Activated T-cell treated with anti-CD3 and anti-CD28 coated beads, Interleukin-2, amount 50 U/mL, for 1 hour (primary cell): Measurements from ENCODE around the gene AMY2B.
"Not testable (repeated sequence)": the region's sequence is repeated elsewhere in the genome, so short reads cannot be mapped to it uniquely, and the experiment has no call there.

ENCODE experiments used
- DNase-seq: peaks from one replicate; pipeline ENCODE4 v3.0.0-alpha.2; 2020

The AMY2B gene

GRCh38 chr1:103571289-103571688 lies at the start of gene AMY2B:
Gene AMY2B (plus strand): TSS chr1:103571589. CDS start chr1:103571603, 14 bp downstream.
- DNase-seq, result not testable (repeated sequence)

GRCh38 chr1:103523346-103523745 lies 48.0 kb upstream of the AMY2B start:
- no peak for DNase-seq

- DNase-seq, result no peak
Observed at GRCh38 chr1:103525114-103525606, 46.2 kb upstream of the AMY2B start.

- DNase-seq, result peak; percentile 84
Observed at GRCh38 chr1:103525607-103526507, 45.5 kb upstream of the AMY2B start, which contains the start of gene RNPC3. Gene RNPC3 (plus strand): TSS chr1:103525699. CDS start chr1:103526071, 372 bp downstream.

GRCh38 chr1:103527331-103527730 lies 44.1 kb upstream of the AMY2B start:
- no peak for DNase-seq

- DNase-seq, result peak; percentile 26
Observed at GRCh38 chr1:103529746-103530145, 41.6 kb upstream of the AMY2B start.

- no peak for DNase-seq
Observed at GRCh38 chr1:103538226-103538625, 33.2 kb upstream of the AMY2B start.

GRCh38 chr1:103541431-103541830 lies 30.0 kb upstream of the AMY2B start:
- no peak for DNase-seq

- DNase-seq, result no peak
Observed at GRCh38 chr1:103546496-103546895, 24.9 kb upstream of the AMY2B start.

- no peak for DNase-seq
Observed at GRCh38 chr1:103547840-103548239, 23.5 kb upstream of the AMY2B start.

- no peak for DNase-seq
Observed at GRCh38 chr1:103560427-103560826, 11.0 kb upstream of the AMY2B start.

GRCh38 chr1:103561124-103561523 lies 10.3 kb upstream of the AMY2B start:
- not testable (repeated sequence) for DNase-seq

- DNase-seq, result no peak
Observed at GRCh38 chr1:103561643-103562395, 9.6 kb upstream of the AMY2B start.

- DNase-seq, result no peak
Observed at GRCh38 chr1:103563056-103563455, 8.3 kb upstream of the AMY2B start.

GRCh38 chr1:103569493-103569892 lies 1.9 kb upstream of the AMY2B start:
- no peak for DNase-seq

GRCh38 chr1:103576065-103576464 lies 4.7 kb downstream of the AMY2B start:
- DNase-seq, result no peak

GRCh38 chr1:103576784-103577183 lies 5.4 kb downstream of the AMY2B start:
- not testable (repeated sequence) for DNase-seq

- no peak for DNase-seq
Observed at GRCh38 chr1:103582464-103582863, 11.1 kb downstream of the AMY2B start.

GRCh38 chr1:103583887-103584286 lies 12.5 kb downstream of the AMY2B start:
- DNase-seq, result no peak

GRCh38 chr1:103584537-103584936 lies 13.1 kb downstream of the AMY2B start:
- no peak for DNase-seq

- DNase-seq, result not testable (repeated sequence)
Observed at GRCh38 chr1:103602740-103603139, 31.4 kb downstream of the AMY2B start.

- DNase-seq, result no peak
Observed at GRCh38 chr1:103616362-103616761, 45.0 kb downstream of the AMY2B start.

GRCh38 chr1:103616994-103617477 lies 45.6 kb downstream of the AMY2B start, which contains the start of gene AMY2A:
Gene AMY2A (plus strand): TSS chr1:103617427. CDS start chr1:103617441, 14 bp downstream.
- DNase-seq, result not testable (repeated sequence)
